ENCODE results near the gene NKX1-2.

The NKX1-2 gene

GRCh38 chr10:124415210-124415609 lies 34.6 kb downstream of the NKX1-2 start:
- DNase-seq (ENCODE audit: low read depth), result no peak

- DNase-seq (ENCODE audit: low read depth), result peak; percentile 34
Observed at GRCh38 chr10:124414076-124414475, 35.8 kb downstream of the NKX1-2 start.

- DNase-seq (ENCODE audit: low read depth), result no peak
Observed at GRCh38 chr10:124409696-124410095, 40.1 kb downstream of the NKX1-2 start.

- no peak for DNase-seq (ENCODE audit: low read depth)
Observed at GRCh38 chr10:124408357-124408756, 41.5 kb downstream of the NKX1-2 start.

DNA sequence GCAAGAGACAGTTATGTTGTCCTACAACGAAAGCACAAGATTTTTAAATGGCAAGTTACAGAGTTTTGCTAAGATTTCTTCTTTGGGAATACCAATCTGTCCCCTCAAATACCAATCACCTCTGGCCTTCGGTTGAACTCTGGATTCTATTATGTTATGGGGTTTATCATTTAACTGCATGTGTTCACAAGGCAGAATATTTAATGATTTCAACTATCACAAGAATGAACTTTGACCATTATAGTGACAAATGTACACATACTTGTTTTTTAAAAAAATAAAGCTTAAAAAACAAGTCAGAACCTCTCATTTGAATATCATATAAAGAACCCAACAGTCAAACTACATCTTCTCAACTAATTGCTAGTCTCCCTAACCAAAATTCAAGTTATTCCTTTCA lies 42.4 kb downstream of the NKX1-2 start:
- no peak for DNase-seq (ENCODE audit: low read depth)

DNA sequence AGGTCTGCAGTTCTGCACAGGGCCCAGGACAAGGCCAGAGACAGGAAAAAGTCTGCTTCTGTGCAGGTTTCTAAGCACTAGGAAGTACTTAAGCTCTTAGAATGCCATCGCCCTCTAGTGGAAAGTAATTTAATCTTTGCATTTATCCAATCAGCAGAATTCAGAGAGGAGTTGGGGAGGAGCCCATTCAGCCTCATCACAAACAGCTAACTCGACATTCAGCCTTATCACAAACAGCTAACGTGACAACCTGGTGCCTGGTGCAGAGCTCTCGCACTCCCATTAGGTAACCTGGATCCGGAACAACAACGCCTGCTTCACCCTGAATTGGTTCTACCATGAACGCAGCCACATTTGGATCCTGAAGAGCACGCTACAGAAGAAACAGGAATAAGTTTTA lies 46.3 kb downstream of the NKX1-2 start:
- peak; percentile 42 for DNase-seq (ENCODE audit: low read depth)

- DNase-seq (ENCODE audit: low read depth), result no peak
Observed at GRCh38 chr10:124402273-124402672, 47.6 kb downstream of the NKX1-2 start.

DNA sequence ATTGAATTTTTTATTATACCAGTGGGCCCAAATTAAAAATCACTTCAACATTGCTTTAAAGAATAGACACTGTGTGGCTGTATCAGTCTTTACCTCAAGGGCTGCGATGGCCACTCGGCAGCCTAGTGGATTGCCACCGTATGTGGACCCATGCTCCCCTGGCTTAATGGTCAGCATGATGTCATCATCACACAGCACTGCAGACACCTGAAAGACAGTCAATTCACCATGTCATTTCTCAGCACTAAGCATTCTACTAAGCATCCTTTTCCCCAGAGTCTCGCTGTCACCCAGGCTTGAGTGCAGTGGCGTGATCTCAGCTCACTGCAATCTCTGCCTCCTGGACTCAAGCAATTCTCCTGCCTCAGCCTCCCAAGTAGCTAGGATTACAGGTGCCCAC lies 48.2 kb downstream of the NKX1-2 start:
- no peak for DNase-seq (ENCODE audit: low read depth)
